A549 treated with AZD2906 at 1 μM for 4 hours (cell line): ENCODE results near the gene MAP7D2. TPM values are rescaled to one million over a fixed set of nuclear protein-coding genes. Genes with fewer than 3 reads are reported as not detected.

Source experiments
- total RNA-seq: library from RNA; stranded (reverse); fragments of 200-300 nt; extraction: Qiagen RNA extraction; gene quantifications from 5 replicates; pipeline ENCODE4 v1.2.3, GENCODE V29; 2022

Gene MAP7D2
- total RNA-seq = 5.2 to 7.1 TPM (median 5.7 TPM) in 5 replicates

GRCh38 chrX:20116577-20117240 lies at the start of gene MAP7D2:
Gene MAP7D2, minus strand, starts transcription at chrX:20116907. Its CDS starts 28 bp downstream, at chrX:20116879.

GRCh38 chrX:20141281-20142220 lies 24.8 kb upstream of the MAP7D2 start, which contains the start of gene EIF1AX:
Gene EIF1AX, minus strand, starts transcription at chrX:20141838. Its CDS starts 198 bp downstream, at chrX:20141640.

GRCh38 chrX:19990556-19991349 lies 126.0 kb downstream of the MAP7D2 start, which contains the start of gene BCLAF3:
Gene BCLAF3, minus strand, starts transcription at chrX:19991061. Its CDS starts 20,797 bp downstream, at chrX:19970264.

Other genes starting within 250 kb of the MAP7D2 start
- gene SH3KBP1, start 229.3 kb downstream of the MAP7D2 start, total RNA-seq = 58.0 to 63.0 TPM (median 60.8 TPM) in 5 replicates
- gene BCLAF3, start 125.8 kb downstream of the MAP7D2 start, total RNA-seq = 2.7 to 4.1 TPM (median 3.0 TPM) in 5 replicates
- 93.3 to 115 TPM (median 100 TPM) in 5 replicates for gene EIF1AX, start 24.9 kb upstream of the MAP7D2 start, total RNA-seq
- 34.5 to 45.8 TPM (median 41.0 TPM) in 5 replicates for gene RPS6KA3, start 150.0 kb upstream of the MAP7D2 start, total RNA-seq